NB4 (cell line): ENCODE measurements around the gene CHML.

Source experiments
- POLR2A ChIP-seq: IDR thresholded peaks from 2 replicates; pipeline ENCODE4 v1.6.1; 2011; ENCODE audit warnings: mild to moderate bottlenecking; ENCODE audit not compliant: insufficient read length; ENCODE audit errors: extremely low read depth
- TF ChIP-seq, protein P1 (sequence below): IDR thresholded peaks from one replicate; pipeline ENCODE4 v1.5.1; 2012; ENCODE audit warnings: low read depth, low read length

DNA sequence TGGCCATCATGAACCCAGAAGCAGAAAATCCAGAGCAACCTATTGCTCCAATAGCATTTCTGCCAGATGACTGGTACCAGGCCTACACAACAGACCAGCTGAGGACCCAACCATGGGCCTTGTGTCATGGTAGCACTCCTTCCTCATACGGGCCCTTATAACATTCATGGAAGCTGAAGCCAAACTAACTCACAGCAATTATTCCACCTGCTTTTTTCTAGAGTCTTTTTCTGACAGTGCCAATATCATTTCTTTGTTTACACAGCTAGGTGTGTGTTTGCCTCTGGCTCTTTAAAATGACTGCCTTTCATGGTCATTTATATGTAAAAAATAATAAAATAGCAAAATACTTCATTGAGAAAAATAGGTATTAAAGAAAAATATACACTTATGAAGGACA lies 8.0 kb upstream of the CHML start:
- TF ChIP-seq, protein P1, sequence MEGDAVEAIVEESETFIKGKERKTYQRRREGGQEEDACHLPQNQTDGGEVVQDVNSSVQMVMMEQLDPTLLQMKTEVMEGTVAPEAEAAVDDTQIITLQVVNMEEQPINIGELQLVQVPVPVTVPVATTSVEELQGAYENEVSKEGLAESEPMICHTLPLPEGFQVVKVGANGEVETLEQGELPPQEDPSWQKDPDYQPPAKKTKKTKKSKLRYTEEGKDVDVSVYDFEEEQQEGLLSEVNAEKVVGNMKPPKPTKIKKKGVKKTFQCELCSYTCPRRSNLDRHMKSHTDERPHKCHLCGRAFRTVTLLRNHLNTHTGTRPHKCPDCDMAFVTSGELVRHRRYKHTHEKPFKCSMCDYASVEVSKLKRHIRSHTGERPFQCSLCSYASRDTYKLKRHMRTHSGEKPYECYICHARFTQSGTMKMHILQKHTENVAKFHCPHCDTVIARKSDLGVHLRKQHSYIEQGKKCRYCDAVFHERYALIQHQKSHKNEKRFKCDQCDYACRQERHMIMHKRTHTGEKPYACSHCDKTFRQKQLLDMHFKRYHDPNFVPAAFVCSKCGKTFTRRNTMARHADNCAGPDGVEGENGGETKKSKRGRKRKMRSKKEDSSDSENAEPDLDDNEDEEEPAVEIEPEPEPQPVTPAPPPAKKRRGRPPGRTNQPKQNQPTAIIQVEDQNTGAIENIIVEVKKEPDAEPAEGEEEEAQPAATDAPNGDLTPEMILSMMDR = no peak
- no peak for TF ChIP-seq POLR2A
